K562 (cell line): Measurements from ENCODE around the gene KCNH2. TPM values are rescaled to one million over a fixed set of nuclear protein-coding genes. Genes with fewer than 3 reads are reported as not detected.

Experiments
- CBX3 ChIP-seq, 2 experiments: IDR thresholded peaks; 1 replicate in 1 of 2; 2 replicates in 1 of 2; pipeline ENCODE4 v1.6.1; 2012; ENCODE audit warnings: inconsistent platforms in 2 of 2, low read length in 2 of 2, borderline replicate concordance in 1 of 2, control low read depth in 1 of 2
- MAFF ChIP-seq: IDR thresholded peaks from 2 replicates; pipeline ENCODE4 v1.6.1; 2012; ENCODE audit warnings: low read length, improper control_type of control experiment
- MEF2D ChIP-seq: conservative IDR thresholded peaks from 2 replicates; pipeline ENCODE4 v1.6.1; 2016; ENCODE audit warnings: low read depth, missing genetic modification characterization, missing compliant biosample characterization
- MEIS2 ChIP-seq: fragments of 450-650 bp; IDR thresholded peaks from 2 replicates; pipeline ENCODE4 v1.6.1; 2014; ENCODE audit warnings: mild to moderate bottlenecking; ENCODE audit not compliant: partially characterized antibody
- NELFE ChIP-seq: IDR thresholded peaks from 2 replicates; pipeline ENCODE4 v1.6.1; 2011; ENCODE audit warnings: mild to moderate bottlenecking; ENCODE audit not compliant: insufficient read depth, insufficient read length
- SIN3B ChIP-seq: fragments of 450-650 bp; IDR thresholded peaks from 2 replicates; pipeline ENCODE4 v1.6.1; 2017; ENCODE audit warnings: low read depth, mild to moderate bottlenecking, moderate library complexity
- ZFX ChIP-seq: sonication (generic); formaldehyde crosslinking; IDR thresholded peaks from 2 replicates; pipeline ENCODE4 v1.8.0; 2022; ENCODE audit warnings: mild to moderate bottlenecking, missing genetic modification reagents, moderate library complexity
- ZNF175 ChIP-seq: fragments of 200-800 bp; sonication (Bioruptor generic); IDR thresholded peaks from 2 replicates; pipeline ENCODE4 v1.6.1; 2016; ENCODE audit warnings: low read depth, mild to moderate bottlenecking, missing genetic modification characterization, missing compliant biosample characterization
- ZNF184 ChIP-seq: sonication (generic); formaldehyde crosslinking; IDR thresholded peaks from 2 replicates; pipeline ENCODE4 v1.5.0; 2020; ENCODE audit warnings: missing genetic modification reagents
- polyA plus RNA-seq, 8 experiments: library from polyadenylated mRNA; depleted of rRNA in 4 of 8; stranded (reverse) in 5 of 8; unstranded in 3 of 8; fragments of >200 nt; fragmentation: Nextera tagmentation in 2 of 8; fragmentation: Illumina TruSeq in 1 of 8; extraction: Ambion mirVana in 2 of 8; extraction: Trizol in 1 of 8; gene quantifications; 2 replicates each; pipeline versions ENCODE4 v1.2.1 to v1.2.3, GENCODE V29; 2011 to 2014; ENCODE audit warnings: inconsistent platforms in 1 of 8, missing spikeins in 1 of 8
- total RNA-seq, 7 experiments: library from RNA; depleted of rRNA in 6 of 7; stranded (reverse); fragments of >200 nt in 6 of 7; fragmentation: Illumina TruSeq in 2 of 7; extraction: Trizol in 2 of 7; gene quantifications; 2 replicates each; pipeline versions ENCODE4 v1.2.1 to v1.2.3, GENCODE V29; 2011 to 2021; ENCODE audit warnings: low replicate concordance in 1 of 7
- TF ChIP-seq, protein P1 (sequence below): fragments of 250-450 bp; sonication (Bioruptor Pico); IDR thresholded peaks from 2 replicates; pipeline ENCODE4 v1.5.0; 2020; ENCODE audit warnings: mild to moderate bottlenecking, borderline replicate concordance
- TF ChIP-seq, protein P2 (sequence below), 2 experiments: fragments of 200-800 bp in 1 of 2; sonication (Bioruptor generic) in 1 of 2; sonication (generic) in 1 of 2; formaldehyde crosslinking in 1 of 2; IDR thresholded peaks in 1 of 2; conservative IDR thresholded peaks in 1 of 2; 2 replicates each; pipeline versions ENCODE4 v1.5.0 to v1.6.1; 2016 to 2020; ENCODE audit warnings: missing compliant biosample characterization in 1 of 2, missing genetic modification characterization in 1 of 2, missing genetic modification reagents in 1 of 2
- TF ChIP-seq, protein P3 (sequence below): fragments of 250-450 bp; sonication (Bioruptor Pico); IDR thresholded peaks from 2 replicates; pipeline ENCODE4 v1.4.0; 2020; ENCODE audit warnings: mild to moderate bottlenecking, moderate library complexity

The KCNH2 gene
- total and polyA plus RNA-seq, 9 of the 15 experiments (the other 6 are each of a cell fraction or from before 2014, with no cell fraction given): 18.1 to 368 (median 218) TPM

DNA sequence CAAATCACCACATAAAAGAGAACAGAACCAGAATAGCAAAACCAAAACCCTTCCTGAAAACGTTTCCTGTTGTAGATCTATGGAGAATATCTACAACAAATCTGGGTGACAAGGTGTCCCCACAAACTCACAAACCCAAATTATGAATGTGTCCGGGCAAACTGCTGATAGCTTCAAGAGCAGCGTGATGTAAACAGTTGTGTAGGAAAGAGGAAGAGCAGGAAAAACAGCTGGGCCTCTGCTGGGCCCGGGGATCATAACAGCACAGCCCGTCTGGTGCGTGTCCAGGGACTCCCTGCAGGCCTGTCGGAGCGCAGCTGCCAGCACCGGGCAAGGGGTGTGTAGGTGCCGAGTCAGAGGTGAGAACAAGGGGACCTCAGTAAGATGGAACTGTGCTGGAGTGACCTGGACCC, 53.7 kb downstream of the KCNH2 start (continued):
- TF ChIP-seq MEF2D (tag): no peak
- TF ChIP-seq, protein P1, sequence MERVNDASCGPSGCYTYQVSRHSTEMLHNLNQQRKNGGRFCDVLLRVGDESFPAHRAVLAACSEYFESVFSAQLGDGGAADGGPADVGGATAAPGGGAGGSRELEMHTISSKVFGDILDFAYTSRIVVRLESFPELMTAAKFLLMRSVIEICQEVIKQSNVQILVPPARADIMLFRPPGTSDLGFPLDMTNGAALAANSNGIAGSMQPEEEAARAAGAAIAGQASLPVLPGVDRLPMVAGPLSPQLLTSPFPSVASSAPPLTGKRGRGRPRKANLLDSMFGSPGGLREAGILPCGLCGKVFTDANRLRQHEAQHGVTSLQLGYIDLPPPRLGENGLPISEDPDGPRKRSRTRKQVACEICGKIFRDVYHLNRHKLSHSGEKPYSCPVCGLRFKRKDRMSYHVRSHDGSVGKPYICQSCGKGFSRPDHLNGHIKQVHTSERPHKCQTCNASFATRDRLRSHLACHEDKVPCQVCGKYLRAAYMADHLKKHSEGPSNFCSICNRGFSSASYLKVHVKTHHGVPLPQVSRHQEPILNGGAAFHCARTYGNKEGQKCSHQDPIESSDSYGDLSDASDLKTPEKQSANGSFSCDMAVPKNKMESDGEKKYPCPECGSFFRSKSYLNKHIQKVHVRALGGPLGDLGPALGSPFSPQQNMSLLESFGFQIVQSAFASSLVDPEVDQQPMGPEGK (CRISPR knock-in tag): no peak
- TF ChIP-seq MEIS2: no peak
- 0 out of 2 replicates have a peak, but pooled peaks have one; percentile 38 for TF ChIP-seq ZNF175
- TF ChIP-seq CBX3 (IDR thresholded peaks at IDR 0.05; ENCODE audit: borderline replicate concordance in 1 of 2, low read length in 2 of 2): no peak
- TF ChIP-seq, protein P2, sequence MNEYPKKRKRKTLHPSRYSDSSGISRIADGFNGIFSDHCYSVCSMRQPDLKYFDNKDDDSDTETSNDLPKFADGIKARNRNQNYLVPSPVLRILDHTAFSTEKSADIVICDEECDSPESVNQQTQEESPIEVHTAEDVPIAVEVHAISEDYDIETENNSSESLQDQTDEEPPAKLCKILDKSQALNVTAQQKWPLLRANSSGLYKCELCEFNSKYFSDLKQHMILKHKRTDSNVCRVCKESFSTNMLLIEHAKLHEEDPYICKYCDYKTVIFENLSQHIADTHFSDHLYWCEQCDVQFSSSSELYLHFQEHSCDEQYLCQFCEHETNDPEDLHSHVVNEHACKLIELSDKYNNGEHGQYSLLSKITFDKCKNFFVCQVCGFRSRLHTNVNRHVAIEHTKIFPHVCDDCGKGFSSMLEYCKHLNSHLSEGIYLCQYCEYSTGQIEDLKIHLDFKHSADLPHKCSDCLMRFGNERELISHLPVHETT (CRISPR knock-in tag; conservative IDR thresholded peaks at IDR 0.05 in 1 of 2, IDR thresholded peaks at IDR 0.05 in 1 of 2): 0 out of 4 replicates have a peak, but pooled peaks of 1 of the 2 experiments have one; percentile 5
- no peak for TF ChIP-seq MAFF
- no peak for TF ChIP-seq SIN3B
- peak; percentile 39; the same call in 1 of the 2 replicates for TF ChIP-seq ZFX (CRISPR knock-in tag)
- TF ChIP-seq ZNF184 (CRISPR knock-in tag): no peak
- TF ChIP-seq, protein P3, sequence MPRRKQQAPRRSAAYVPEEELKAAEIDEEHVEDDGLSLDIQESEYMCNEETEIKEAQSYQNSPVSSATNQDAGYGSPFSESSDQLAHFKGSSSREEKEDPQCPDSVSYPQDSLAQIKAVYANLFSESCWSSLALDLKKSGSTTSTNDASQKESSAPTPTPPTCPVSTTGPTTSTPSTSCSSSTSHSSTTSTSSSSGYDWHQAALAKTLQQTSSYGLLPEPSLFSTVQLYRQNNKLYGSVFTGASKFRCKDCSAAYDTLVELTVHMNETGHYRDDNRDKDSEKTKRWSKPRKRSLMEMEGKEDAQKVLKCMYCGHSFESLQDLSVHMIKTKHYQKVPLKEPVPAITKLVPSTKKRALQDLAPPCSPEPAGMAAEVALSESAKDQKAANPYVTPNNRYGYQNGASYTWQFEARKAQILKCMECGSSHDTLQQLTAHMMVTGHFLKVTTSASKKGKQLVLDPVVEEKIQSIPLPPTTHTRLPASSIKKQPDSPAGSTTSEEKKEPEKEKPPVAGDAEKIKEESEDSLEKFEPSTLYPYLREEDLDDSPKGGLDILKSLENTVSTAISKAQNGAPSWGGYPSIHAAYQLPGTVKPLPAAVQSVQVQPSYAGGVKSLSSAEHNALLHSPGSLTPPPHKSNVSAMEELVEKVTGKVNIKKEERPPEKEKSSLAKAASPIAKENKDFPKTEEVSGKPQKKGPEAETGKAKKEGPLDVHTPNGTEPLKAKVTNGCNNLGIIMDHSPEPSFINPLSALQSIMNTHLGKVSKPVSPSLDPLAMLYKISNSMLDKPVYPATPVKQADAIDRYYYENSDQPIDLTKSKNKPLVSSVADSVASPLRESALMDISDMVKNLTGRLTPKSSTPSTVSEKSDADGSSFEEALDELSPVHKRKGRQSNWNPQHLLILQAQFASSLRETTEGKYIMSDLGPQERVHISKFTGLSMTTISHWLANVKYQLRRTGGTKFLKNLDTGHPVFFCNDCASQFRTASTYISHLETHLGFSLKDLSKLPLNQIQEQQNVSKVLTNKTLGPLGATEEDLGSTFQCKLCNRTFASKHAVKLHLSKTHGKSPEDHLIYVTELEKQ (CRISPR knock-in tag): no peak
- no peak for TF ChIP-seq NELFE
